HepG2 (cell line): ENCODE data around the gene CNOT8. TPM values are rescaled to one million over a fixed set of nuclear protein-coding genes. Genes with fewer than 3 reads are reported as not detected.
A peak's percentile ranks its signal among the peaks of the same experiment; 100 is the strongest.

Experiments
- ATF3 ChIP-seq: sonication (generic); formaldehyde crosslinking; IDR thresholded peaks from 2 replicates; pipeline ENCODE4 v1.4.0; 2020; ENCODE audit warnings: missing genetic modification reagents
- HMG20B ChIP-seq: conservative IDR thresholded peaks from 2 replicates; pipeline ENCODE4 v1.6.1; 2016; ENCODE audit warnings: missing genetic modification reagents, missing compliant biosample characterization
- HOXD1 ChIP-seq: sonication (generic); formaldehyde crosslinking; IDR thresholded peaks from 2 replicates; pipeline ENCODE4 v1.5.0; 2020; ENCODE audit warnings: missing genetic modification reagents
- KDM2A ChIP-seq: sonication (generic); formaldehyde crosslinking; IDR thresholded peaks from 2 replicates; pipeline ENCODE4 v1.4.0; 2020; ENCODE audit warnings: low read depth, missing genetic modification reagents, borderline replicate concordance
- NCOA1 ChIP-seq: sonication (generic); formaldehyde crosslinking; IDR thresholded peaks from 2 replicates; pipeline ENCODE4 v1.9.0; 2021; ENCODE audit warnings: missing genetic modification reagents
- NFRKB ChIP-seq: fragments of 450-650 bp; IDR thresholded peaks from 2 replicates; pipeline ENCODE4 v1.6.1; 2017
- PAF1 ChIP-seq: IDR thresholded peaks from 2 replicates; pipeline ENCODE4 v1.6.1; 2016; ENCODE audit warnings: missing genetic modification reagents, missing compliant biosample characterization
- PATZ1 ChIP-seq: sonication (generic); formaldehyde crosslinking; IDR thresholded peaks from 2 replicates; pipeline ENCODE4 v1.4.0; 2020; ENCODE audit warnings: missing genetic modification reagents
- RNF2 ChIP-seq: fragments of 450-650 bp; conservative IDR thresholded peaks from 2 replicates; pipeline ENCODE4 v1.6.1; 2016; ENCODE audit warnings: low read depth
- SRSF4 ChIP-seq: fragments of 200-400 bp; formaldehyde crosslinking; IDR thresholded peaks from one replicate; pipeline ENCODE4 v1.6.1; 2018; ENCODE audit warnings: mild to moderate bottlenecking, low read depth, low read length, moderate library complexity; ENCODE audit not compliant: poor library complexity, severe bottlenecking
- TFDP1 ChIP-seq: IDR thresholded peaks from 2 replicates; pipeline ENCODE4 v1.6.1; 2016; ENCODE audit warnings: missing compliant biosample characterization, missing genetic modification reagents, borderline replicate concordance
- TMF1 ChIP-seq: sonication (generic); formaldehyde crosslinking; IDR thresholded peaks from 2 replicates; pipeline ENCODE4 v1.8.1; 2022; ENCODE audit warnings: low read depth, missing genetic modification reagents
- YY1 ChIP-seq: IDR thresholded peaks from 2 replicates; pipeline ENCODE4 v1.6.1; 2011; ENCODE audit warnings: low read length, low read depth, moderate library complexity, mild to moderate bottlenecking; ENCODE audit not compliant: insufficient read depth, insufficient replicate concordance
- ZMYM2 ChIP-seq: sonication (generic); formaldehyde crosslinking; IDR thresholded peaks from 2 replicates; pipeline ENCODE4 v1.8.0; 2022; ENCODE audit warnings: mild to moderate bottlenecking, missing genetic modification reagents
- ZNF235 ChIP-seq: sonication (generic); formaldehyde crosslinking; IDR thresholded peaks from 2 replicates; pipeline ENCODE4 v1.8.1; 2023; ENCODE audit warnings: mild to moderate bottlenecking, missing genetic modification reagents, borderline replicate concordance
- ZNF253 ChIP-seq: sonication (generic); formaldehyde crosslinking; IDR thresholded peaks from 2 replicates; pipeline ENCODE4 v1.8.0; 2022; ENCODE audit warnings: mild to moderate bottlenecking, missing genetic modification reagents, borderline replicate concordance
- ZNF350 ChIP-seq: sonication (generic); formaldehyde crosslinking; IDR thresholded peaks from 2 replicates; pipeline ENCODE4 v1.4.0; 2020; ENCODE audit warnings: mild to moderate bottlenecking, low read depth, missing genetic modification reagents, borderline replicate concordance
- ZNF362 ChIP-seq: sonication (generic); formaldehyde crosslinking; IDR thresholded peaks from 2 replicates; pipeline ENCODE4 v1.4.0; 2020; ENCODE audit warnings: missing genetic modification reagents, mild to moderate bottlenecking, borderline replicate concordance
- ZNF546 ChIP-seq: sonication (generic); formaldehyde crosslinking; conservative IDR thresholded peaks from 2 replicates; pipeline ENCODE4 v1.8.1; 2023; ENCODE audit warnings: mild to moderate bottlenecking, missing genetic modification reagents
- ZNF629 ChIP-seq: sonication (generic); formaldehyde crosslinking; conservative IDR thresholded peaks from 2 replicates; pipeline ENCODE4 v1.5.0; 2020; ENCODE audit warnings: missing genetic modification reagents
- ZNF639 ChIP-seq: conservative IDR thresholded peaks from 2 replicates; pipeline ENCODE4 v1.6.1; 2018; ENCODE audit warnings: missing genetic modification reagents
- ZNF747 ChIP-seq: sonication (generic); formaldehyde crosslinking; IDR thresholded peaks from 2 replicates; pipeline ENCODE4 v1.8.1; 2023; ENCODE audit warnings: missing genetic modification reagents, mild to moderate bottlenecking, borderline replicate concordance
- ZNF773 ChIP-seq: sonication (generic); formaldehyde crosslinking; IDR thresholded peaks from 2 replicates; pipeline ENCODE4 v1.4.0; 2020; ENCODE audit warnings: missing genetic modification reagents, borderline replicate concordance
- ZNF781 ChIP-seq: sonication (generic); formaldehyde crosslinking; IDR thresholded peaks from 2 replicates; pipeline ENCODE4 v1.5.1; 2020; ENCODE audit warnings: borderline replicate concordance, mild to moderate bottlenecking, missing genetic modification reagents; ENCODE audit errors: not compliant biosample characterization
- ZNF83 ChIP-seq: sonication (generic); formaldehyde crosslinking; IDR thresholded peaks from 2 replicates; pipeline ENCODE4 v1.4.0; 2020; ENCODE audit warnings: missing genetic modification reagents, mild to moderate bottlenecking, borderline replicate concordance
- ZNF878 ChIP-seq: sonication (generic); formaldehyde crosslinking; IDR thresholded peaks from 2 replicates; pipeline ENCODE4 v1.8.1; 2023; ENCODE audit warnings: mild to moderate bottlenecking, missing genetic modification reagents, moderate library complexity
- polyA plus RNA-seq, 8 experiments: library from polyadenylated mRNA; depleted of rRNA in 3 of 8; stranded (reverse) in 7 of 8; unstranded in 1 of 8; fragments of >200 nt; fragmentation: Illumina TruSeq in 4 of 8; extraction: Trizol in 4 of 8; gene quantifications; 2 replicates each; pipeline versions ENCODE4 v1.2.1 to v1.2.3, GENCODE V29; 2011 to 2016; ENCODE audit warnings: low read depth in 4 of 8, missing spikeins in 1 of 8, mixed read lengths in 1 of 8; ENCODE audit not compliant: insufficient read depth in 1 of 8
- total RNA-seq, 5 experiments: library from RNA; depleted of rRNA; stranded (reverse); fragments of >200 nt; fragmentation: Illumina TruSeq; extraction: Trizol; gene quantifications; 2 replicates each; pipeline ENCODE4 v1.2.3, GENCODE V29; 2016; ENCODE audit warnings: low read depth in 1 of 5

CNOT8 gene
- total and polyA plus RNA-seq, 2 of the 13 experiments (the other 11 are each of a cell fraction or from before 2014, with no cell fraction given) = 37.1 to 74.9 TPM

GRCh38 chr5:154834053-154834452 lies 24.4 kb upstream of the CNOT8 start (continued):
- TF ChIP-seq ZNF253 (CRISPR knock-in tag) (no peak), ZNF83 (CRISPR knock-in tag) (no peak), ZNF878 (CRISPR knock-in tag) (peak; percentile 31; the same call in 1 of the 2 replicates), KDM2A (no peak), SRSF4 (no peak), TMF1 (CRISPR knock-in tag) (no peak), ZNF639 (no peak), PATZ1 (no peak), ZNF747 (no peak), ZNF235 (CRISPR knock-in tag) (no peak), ZNF781 (CRISPR knock-in tag) (no peak), ZMYM2 (CRISPR knock-in tag) (no peak), ATF3 (CRISPR knock-in tag) (no peak), NFRKB (no peak), ZNF773 (CRISPR knock-in tag) (no peak), ZNF546 (CRISPR knock-in tag) (no peak), ZNF362 (CRISPR knock-in tag) (no peak), RNF2 (no peak), TFDP1 (CRISPR knock-in tag) (no peak), ZNF350 (CRISPR knock-in tag) (no peak), HMG20B (CRISPR knock-in tag) (no peak), PAF1 (CRISPR knock-in tag) (no peak), ZNF629 (CRISPR knock-in tag) (no peak), YY1 (no peak), NCOA1 (no peak), HOXD1 (no peak)
